RWPE1 (cell line): Measurements from ENCODE around the gene WDFY4.

Experiments
- CTCF ChIA-PET: fragments of 350-600 bp; sonication (Branson Sonifier 250); formaldehyde crosslinking; extraction: SDS; loops from one replicate; lab custom pipeline; 2021; lab: Yijun Ruan, JAX
- POLR2A ChIA-PET: fragments of 400-600 bp; formaldehyde crosslinking; extraction: SDS; loops from one replicate; lab custom pipeline; 2020; ENCODE audit warnings: antibody characterized with exemption; ENCODE audit not compliant: low non-redundant PET; lab: Yijun Ruan, JAX
- DNase-seq: peaks from one replicate; pipeline ENCODE4 v3.0.0; 2012; ENCODE audit warnings: low spot score
- H3K27ac ChIP-seq: fragments of 450-650 bp; 2 replicates; pipeline ENCODE4 v1.5.1; 2017
- CTCF ChIP-seq: fragments of 450-650 bp; conservative IDR thresholded peaks from 2 replicates; pipeline ENCODE4 v1.5.1; 2017; ENCODE audit warnings: low read depth, mild to moderate bottlenecking

WDFY4 gene

GRCh38 chr10:48742891-48743860 is 58.5 kb downstream of the WDFY4 start:
- DNase-seq: no peak
- H3K27ac ChIP-seq: no peak overlapping the region
- ChIA-PET POLR2A (no interaction called here), CTCF (interaction anchor here (0.6 kb wide), 1 partner anchor 1591 kb away, joined by 3 read pairs; no protein-coding TSS in a partner anchor)
- TF ChIP-seq CTCF: no peak

GRCh38 chr10:48744587-48744986 is 59.9 kb downstream of the WDFY4 start:
- no peak for TF ChIP-seq CTCF
- CTCF ChIA-PET: no interaction called here
- H3K27ac ChIP-seq: no peak overlapping the region
- DNase-seq: no peak
- POLR2A ChIA-PET: no interaction called here

GRCh38 chr10:48745662-48746245 is 61.1 kb downstream of the WDFY4 start:
- CTCF ChIA-PET: no interaction called here
- POLR2A ChIA-PET: no interaction called here
- no peak overlapping the region for H3K27ac ChIP-seq
- DNase-seq: no peak
- TF ChIP-seq CTCF: no peak

- no peak for DNase-seq
- no peak for TF ChIP-seq CTCF
- H3K27ac ChIP-seq: no peak overlapping the region
- ChIA-PET POLR2A (no interaction called here), CTCF (no interaction called here)
Observed at GRCh38 chr10:48748573-48748972, 63.9 kb downstream of the WDFY4 start.

- CTCF ChIA-PET: no interaction called here
- H3K27ac ChIP-seq: no peak overlapping the region
- TF ChIP-seq CTCF: no peak
- POLR2A ChIA-PET: no interaction called here
- no peak for DNase-seq
Observed at GRCh38 chr10:48749254-48749787, 64.6 kb downstream of the WDFY4 start.

GRCh38 chr10:48750019-48750418 is 65.3 kb downstream of the WDFY4 start:
- no peak overlapping the region for H3K27ac ChIP-seq
- POLR2A ChIA-PET: no interaction called here
- DNase-seq: no peak
- TF ChIP-seq CTCF: no peak
- CTCF ChIA-PET: no interaction called here
